Measurements from ENCODE around the gene DAGLB. TPM values are rescaled to one million over a fixed set of nuclear protein-coding genes. Genes with fewer than 3 reads are reported as not detected.
"Not testable (repeated sequence)": the region's sequence is repeated elsewhere in the genome, so short reads cannot be mapped to it uniquely, and the experiment has no call there.

Gene DAGLB
- total and polyA plus RNA-seq, 2 of the 8 experiments (the other 6 are each of a cell fraction or from before 2014, with no cell fraction given), result 27.0 to 39.6 TPM

DNA sequence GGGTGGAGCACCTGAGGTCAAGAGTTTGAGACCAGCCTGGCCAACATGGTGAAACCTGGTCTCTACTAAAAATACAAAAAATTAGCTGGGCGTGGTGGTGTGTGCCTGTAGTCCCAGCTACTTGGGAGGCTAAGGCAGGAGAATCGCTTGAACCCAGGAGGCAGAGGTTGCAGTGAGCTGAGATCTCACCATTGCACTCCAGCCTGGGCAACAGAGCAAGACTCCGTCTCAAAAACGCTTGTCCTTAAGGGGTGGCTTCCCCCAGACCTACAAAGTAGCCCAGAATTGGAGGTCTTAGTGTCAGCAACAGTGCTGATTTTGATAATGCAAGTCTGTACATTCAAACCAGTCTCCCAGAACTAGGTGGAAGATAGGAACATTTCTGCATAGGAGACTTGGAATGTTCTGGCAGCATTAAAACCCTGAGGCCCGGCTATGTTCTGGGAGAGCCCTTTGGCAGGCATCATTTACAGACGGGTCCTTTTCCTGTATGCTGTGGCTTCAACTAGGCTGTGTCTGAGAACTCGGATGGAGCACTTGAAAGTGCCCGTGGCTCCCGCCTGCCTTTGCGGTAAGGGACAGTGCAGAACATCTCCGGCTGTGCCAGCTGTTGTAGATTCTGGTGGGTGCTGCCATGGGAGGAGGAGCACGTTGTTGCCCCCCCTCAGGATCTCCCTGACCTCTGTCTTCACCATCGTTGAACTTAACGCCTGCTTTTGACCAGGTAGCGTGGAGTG is 49.8 kb downstream of the DAGLB start:
- not testable (repeated sequence) for H3K27me3 ChIP-seq (replicated peaks in 1 of 4; ENCODE audit: control insufficient read depth in 3 of 4, extremely low read depth in 1 of 4, insufficient read depth in 3 of 4, low read length in 3 of 4); H3K56ac ChIP-seq (replicated peaks; ENCODE audit: insufficient read length, low read depth, low read length); H2BK120ac ChIP-seq (replicated peaks; ENCODE audit: low read depth, low read length); H3K23me2 ChIP-seq (ENCODE audit: low read depth, low read length); H4K91ac ChIP-seq (replicated peaks; ENCODE audit: insufficient read length, low read length); H4K5ac ChIP-seq (ENCODE audit: insufficient read length, low read depth, low read length); H3K9me3 ChIP-seq (ENCODE audit: insufficient read depth in 2 of 2, low read depth in 1 of 2, low read length in 1 of 2); H2BK15ac ChIP-seq (ENCODE audit: low read length); H3K9ac ChIP-seq (replicated peaks in 1 of 4; ENCODE audit: extremely low read depth in 1 of 4, low read depth in 3 of 4, low read length in 3 of 4); H3K14ac ChIP-seq (ENCODE audit: insufficient read length); H3K23ac ChIP-seq (ENCODE audit: insufficient read length); H3K4me2 ChIP-seq (ENCODE audit: insufficient read depth in 1 of 2, low read depth in 2 of 2, low read length in 2 of 2); H3K4me1 ChIP-seq (replicated peaks in 1 of 4; ENCODE audit: control insufficient read depth in 3 of 4, insufficient read depth in 4 of 4, low read length in 3 of 4); H3K18ac ChIP-seq (ENCODE audit: extremely low read depth, low read length); H2BK20ac ChIP-seq (ENCODE audit: low read length); H3K4me3 ChIP-seq (ENCODE audit: extremely low read depth in 1 of 4, insufficient read depth in 2 of 4, low read depth in 3 of 4, low read length in 4 of 4); H4K8ac ChIP-seq (ENCODE audit: extremely low read depth, insufficient read depth, low read length); H2AK5ac ChIP-seq (ENCODE audit: low read depth, low read length); H2AFZ ChIP-seq (ENCODE audit: low read length); H2BK5ac ChIP-seq (ENCODE audit: low read depth, low read length); H3K27ac ChIP-seq (ENCODE audit: low read depth, low read length); H2BK12ac ChIP-seq (ENCODE audit: low read depth, low read length); DNase-seq (ENCODE audit: low read depth in 1 of 2, low spot score in 2 of 2); H3K4ac ChIP-seq (replicated peaks; ENCODE audit: insufficient read length, low read depth, low read length); FAIRE-seq
- Histone ChIP-seq H3K79me1 (ENCODE audit: low read depth, low read length) (peaks cover 17% of the 10 kb centered on the region), H3K79me2 (ENCODE audit: control insufficient read depth in 1 of 2, insufficient read depth in 2 of 2, low read length in 2 of 2) (peaks cover 37 to 70% of the 10 kb centered on the region in 2 experiments), H3K36me3 (ENCODE audit: control insufficient read depth in 2 of 4, insufficient read depth in 4 of 4, low read length in 3 of 4) (peaks cover 5 to 36% (median 10%) of the 10 kb centered on the region in 4 experiments; a peak in 7 of 8 replicates), H4K20me1 (replicated peaks in 1 of 2; ENCODE audit: control insufficient read depth in 1 of 2, insufficient read depth in 2 of 2, low read length in 2 of 2) (peaks cover 25 to 37% of the 10 kb centered on the region in 2 experiments)
- CTCF ChIA-PET (ENCODE audit: partially characterized antibody), result interaction anchor here (0.6 to 1.2 kb wide), 3 partner anchors 9 to 45 kb away, joined by 3 to 5 read pairs (median 5); no protein-coding TSS in a partner anchor
- POLR2A ChIA-PET (ENCODE audit: partially characterized antibody), result interaction anchor here (1.9 kb wide), 1 partner anchor 22 kb away, joined by 4 read pairs; no protein-coding TSS in a partner anchor
- WGBS, 2 experiments (ENCODE audit: extremely low coverage in 1 of 2, insufficient coverage in 1 of 2, insufficient read length in 1 of 2, insufficient replicate concordance in 2 of 2, low coverage in 1 of 2, low lambda C conversion rate in 2 of 2, missing lambda C conversion rate in 1 of 2), result 91% methylated on average over 15 of the region's 15 CpGs; no CpG with 5 or more reads in 1 of the 2 experiments
